HG03439 (cell line): ENCODE data around the gene FMNL3.
A peak's percentile ranks its signal among the peaks of the same experiment; 100 is the strongest.
"Not testable (repeated sequence)": the region's sequence is repeated elsewhere in the genome, so short reads cannot be mapped to it uniquely, and the experiment has no call there.

ENCODE experiments used
- ATAC-seq: cut with Tn5 transposase; IDR thresholded peaks from one replicate; pipeline ENCODE4 v1.9.1; 2021; ENCODE audit warnings: mild to moderate bottlenecking, moderate library complexity; ENCODE audit not compliant: unreplicated experiment

The FMNL3 gene

DNA sequence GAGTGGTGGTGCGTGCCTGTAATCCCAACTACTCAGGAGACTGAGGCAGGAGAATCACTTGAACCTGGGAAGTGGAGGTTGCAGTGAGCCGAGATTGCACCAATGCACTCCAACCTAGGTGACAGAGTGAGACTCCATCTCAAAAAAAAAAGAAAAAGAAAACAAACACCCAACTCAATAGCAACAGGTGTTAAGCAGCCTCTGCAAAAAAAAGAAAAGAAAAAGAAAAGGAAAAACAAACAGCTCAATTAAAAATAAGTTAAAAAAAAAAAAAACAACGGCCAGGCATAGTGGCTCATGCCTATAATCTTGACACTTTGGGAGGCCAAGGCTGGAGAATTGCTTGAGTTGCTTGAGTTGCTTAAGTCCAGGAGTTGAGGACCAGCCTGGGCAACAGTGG, 10.6 kb upstream of the FMNL3 start:
- not testable (repeated sequence) for ATAC-seq

DNA sequence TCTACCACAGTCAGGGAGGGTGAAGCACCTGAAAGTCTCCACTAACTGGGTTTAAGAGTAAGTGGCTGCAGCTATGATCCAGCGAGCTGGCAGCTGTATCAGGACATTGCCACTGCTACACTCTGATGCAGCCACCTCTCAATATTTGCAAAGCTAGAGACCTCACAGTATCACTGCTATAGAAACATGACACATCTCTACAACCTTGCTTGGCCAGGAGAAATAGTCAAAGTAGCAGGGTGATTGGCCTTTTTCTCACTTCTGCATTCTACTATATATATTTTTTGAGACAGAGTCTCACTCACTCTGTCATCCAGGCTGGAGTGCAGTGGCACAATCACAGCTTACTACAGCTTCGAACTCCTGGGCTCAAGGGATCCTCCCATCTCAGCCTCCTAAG, 9.3 kb upstream of the FMNL3 start:
- peak; percentile 72 for ATAC-seq

DNA sequence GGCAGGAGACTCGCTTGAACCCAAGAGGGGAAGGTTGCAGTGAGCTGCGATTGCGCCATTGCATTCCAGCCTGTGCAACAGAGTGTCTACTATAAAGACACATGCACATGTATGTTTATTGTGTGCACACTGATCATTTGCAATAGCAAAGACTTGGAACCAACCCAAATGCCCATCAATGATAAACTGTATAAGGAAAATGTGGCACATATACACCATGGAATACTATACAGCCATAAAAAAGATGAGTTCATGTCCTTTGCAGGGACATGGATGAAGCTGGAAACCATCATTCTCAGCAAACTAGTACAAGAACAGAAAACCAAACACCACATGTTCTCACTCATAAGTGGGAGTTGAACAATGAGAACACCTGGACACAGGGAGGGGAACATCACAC, 6.7 kb upstream of the FMNL3 start:
- not testable (repeated sequence) for ATAC-seq

DNA sequence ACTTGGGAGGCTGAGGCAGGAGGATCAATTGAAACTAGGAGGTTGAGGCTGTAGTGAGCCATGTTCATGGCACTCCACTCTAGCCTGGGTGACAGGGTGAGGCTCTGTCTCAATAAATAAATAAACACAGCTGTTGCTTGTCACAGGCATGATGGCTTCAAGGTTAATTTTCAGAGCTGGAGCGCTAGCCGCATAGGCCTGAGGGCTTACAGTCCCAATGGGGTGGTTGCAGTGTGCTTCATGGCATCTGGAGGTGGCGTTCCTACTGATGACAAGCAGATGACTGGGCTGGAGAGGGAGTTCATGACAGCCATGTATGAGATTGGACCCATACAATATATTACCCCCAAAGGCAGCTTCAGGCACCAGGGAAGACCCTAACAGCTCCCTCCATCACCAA, 1.6 kb upstream of the FMNL3 start:
- no peak for ATAC-seq

DNA sequence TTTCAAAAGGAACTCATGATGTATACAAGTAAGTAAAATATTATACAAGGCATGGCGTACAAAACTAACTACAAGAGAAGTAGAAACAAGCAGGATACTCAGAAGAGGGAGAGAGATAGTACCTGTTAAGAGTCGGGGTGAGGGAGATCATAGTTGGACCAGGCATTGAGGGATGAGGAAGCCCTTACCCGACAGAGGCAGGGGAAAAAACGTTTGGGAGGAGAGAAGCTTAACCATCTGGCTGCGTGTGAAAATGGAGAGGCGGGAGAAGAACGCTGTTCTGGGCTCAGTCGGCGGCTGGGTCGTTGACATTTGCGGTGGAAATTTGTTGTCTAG, 575 bp upstream of the FMNL3 start:
- no peak for ATAC-seq

DNA sequence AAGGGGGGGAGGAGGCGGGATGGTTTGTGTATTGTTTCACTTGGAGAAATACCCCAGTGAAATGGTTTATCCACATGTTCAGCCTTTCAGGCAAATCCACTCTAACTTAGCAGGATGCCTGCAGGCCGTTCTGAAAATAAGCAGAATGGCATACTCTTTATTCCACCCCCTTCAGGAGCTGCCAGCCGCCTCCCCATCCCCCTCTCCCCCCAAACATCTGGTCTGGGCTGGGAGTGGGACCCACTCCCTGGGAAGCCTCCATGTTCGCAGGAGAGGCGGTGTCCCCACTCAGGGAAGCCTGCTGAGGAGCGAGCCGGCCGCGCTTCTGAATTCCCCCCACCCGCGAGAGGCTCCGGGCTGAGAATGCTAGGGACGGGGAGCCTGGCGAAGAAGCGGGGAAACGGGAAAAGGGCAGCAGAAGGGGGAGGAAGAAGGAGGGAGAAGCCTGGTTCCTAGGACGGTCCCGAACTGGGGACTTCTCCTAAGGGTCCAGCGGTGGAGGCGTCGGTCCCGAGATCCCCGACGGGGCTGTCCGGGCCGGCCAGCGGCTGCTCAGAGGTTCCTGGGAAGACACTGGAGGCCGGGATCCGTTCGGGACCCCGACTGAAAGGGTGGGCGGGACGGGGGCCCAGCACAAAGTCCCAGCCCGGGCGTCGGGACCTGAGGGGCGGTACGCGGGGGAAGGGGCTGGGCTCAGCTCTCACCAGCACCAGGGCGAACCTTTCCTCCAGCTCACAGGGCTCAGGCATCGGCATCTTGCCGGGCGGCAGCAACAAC, 666 bp downstream of the FMNL3 start:
- peak; percentile 3 for ATAC-seq

DNA sequence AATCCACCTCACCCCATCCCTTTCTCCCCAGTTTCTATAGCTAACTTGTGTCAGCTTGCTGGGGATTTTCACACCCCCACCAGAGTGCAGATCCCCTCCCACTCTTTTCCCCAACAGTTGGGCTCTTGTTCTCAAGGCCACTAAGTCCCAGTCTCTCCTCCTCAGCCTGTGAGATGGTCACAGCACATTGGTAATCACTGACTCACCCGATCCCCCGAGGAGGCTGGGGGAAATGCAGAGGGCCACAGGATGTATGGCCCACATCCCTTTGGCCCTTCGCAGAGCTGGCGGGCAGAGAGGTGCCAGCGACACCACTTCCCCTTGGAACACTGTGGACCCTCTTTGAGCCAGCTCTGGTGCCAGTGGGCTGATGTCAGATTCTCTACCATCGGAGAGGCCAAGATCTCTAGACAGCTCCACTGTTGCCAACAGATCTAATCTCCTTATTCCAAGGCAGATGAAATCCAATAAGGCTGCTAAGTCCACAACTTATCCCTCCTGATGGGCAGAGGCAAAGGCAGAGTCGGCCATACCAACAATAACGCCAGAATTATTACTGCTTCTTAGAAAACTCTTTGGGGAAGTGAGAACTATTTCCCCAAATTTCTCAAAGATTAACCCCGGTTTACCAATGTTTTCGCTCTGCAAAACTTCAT, 1.6 kb downstream of the FMNL3 start:
- no peak for ATAC-seq

DNA sequence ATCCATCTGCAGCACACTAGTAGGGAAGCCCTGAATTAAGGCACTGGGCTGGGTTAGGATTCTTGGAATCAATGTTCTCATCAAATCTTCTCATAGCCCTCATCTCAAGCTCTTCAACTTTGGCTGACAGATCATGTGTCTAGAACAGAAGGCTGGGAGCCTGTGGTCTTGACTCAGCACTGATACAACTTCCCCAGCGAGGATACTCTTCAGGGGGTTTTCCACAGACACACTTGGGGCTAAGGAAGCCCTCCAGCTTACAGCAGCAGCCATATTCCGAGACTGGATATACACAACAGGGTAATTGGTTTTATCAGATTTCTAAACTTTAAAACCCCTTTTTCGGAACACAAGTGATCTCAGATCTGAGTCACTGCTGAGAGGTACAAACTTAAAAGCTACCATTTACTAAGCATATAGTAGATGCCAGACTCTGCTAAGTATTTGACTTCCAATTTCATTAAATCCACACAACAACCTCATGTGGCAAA, 3.5 kb downstream of the FMNL3 start:
- ATAC-seq: no peak

DNA sequence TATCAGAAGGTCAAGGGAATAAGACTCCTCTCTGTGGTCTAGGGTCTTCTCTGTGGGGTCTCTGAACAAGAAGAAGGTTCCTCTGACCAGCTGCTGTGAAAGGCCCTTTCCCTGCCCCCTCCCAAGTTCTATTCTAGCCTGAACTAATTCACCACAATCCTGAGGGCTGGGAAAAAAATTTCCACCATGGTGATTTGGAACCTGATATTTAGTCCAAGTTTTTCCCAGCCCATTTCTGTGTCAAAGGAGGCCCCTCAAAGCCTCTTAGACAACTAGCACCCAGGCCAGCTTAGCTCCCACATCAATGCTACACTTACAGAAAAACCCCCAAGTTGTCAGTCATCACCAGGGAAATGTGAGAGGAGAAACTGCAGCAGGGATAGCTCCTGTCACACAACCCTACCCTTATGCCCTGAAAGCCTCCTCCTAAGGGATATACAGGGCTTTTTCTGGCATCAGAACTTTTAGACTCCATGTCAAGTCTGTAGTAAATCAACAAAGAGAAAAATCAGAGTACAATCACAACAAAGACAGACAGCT, 4.5 kb downstream of the FMNL3 start:
- no peak for ATAC-seq

DNA sequence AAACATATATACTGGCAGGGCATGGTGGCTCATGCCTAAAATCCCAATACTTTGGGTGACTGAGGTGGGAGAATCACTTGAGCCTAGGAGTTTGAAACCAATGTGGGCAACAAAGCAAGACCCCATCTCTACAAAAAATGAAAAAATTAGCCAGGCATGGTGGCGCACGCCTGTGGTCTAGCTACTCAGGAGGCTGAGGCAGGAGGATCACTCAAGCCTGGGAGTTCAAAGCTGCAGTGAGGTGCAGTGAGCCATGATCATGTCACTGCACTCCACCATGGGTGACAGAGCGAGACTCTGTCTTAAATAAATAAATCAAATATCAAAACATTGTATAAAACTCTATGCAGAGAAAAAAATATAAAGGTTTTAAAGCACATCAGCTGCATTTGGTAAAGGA, 5.2 kb downstream of the FMNL3 start:
- no peak for ATAC-seq

DNA sequence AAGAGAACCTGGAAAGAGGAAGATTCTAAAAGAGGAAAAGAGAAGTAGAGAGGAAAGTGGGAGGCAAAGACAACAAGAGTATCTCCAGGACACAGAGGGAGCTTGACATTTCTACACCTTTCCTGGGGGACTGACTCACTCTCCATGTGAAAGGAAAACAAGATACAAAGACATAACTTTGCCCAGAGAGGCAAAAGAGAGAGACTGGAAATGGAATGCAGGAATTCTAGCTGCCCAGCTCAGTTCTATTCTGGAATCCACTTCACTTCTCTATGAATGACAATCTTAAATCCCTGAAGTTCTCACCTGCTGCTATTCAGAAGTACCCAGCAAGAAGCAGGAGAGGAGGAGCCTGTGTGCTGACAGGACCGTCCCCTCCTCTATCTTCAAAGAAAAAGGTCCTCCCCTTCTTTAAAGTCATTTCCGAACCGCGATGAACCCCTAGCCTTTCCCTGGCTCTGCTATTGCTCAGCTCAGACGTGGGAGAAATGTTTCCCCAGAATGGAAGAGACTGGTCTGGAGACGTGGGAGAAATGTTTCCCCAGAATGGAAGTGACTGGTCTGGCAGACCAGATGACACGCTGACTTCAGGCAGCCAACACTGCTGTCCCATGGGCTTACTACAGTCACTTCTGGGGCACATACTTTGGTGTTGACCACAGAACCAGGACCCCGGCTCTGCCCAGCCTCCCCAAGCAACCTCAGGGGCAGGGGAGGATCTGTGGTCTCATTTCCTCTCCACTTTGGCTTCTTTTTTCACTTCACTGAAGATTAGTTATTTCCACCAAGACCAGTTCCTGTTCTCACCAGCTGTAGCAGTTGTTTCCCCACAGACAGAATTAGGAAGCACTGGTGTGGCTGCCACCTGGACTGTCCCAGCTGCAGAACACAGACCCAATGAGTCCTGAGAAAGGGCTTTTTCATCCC, 8.3 kb downstream of the FMNL3 start:
- ATAC-seq: peak; percentile 62

DNA sequence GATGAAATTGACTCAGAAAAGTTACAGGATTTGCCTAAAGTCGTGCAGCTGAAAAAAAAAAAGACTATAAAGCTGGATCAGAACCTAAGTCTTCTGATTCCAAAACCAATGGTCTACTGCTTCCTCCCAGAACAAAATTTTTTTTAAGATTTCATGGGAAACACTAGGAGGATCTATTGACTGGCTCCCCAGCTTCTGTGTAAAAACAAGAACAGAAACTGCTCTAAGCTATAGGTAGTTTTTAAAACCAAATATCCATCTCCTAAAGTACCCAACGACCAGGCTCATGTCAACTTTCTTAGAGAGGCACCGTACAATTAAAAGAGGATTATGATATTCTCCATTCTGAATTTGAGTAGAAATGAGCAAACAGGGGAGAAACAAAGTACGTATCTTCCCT, 9.4 kb downstream of the FMNL3 start:
- no peak for ATAC-seq

DNA sequence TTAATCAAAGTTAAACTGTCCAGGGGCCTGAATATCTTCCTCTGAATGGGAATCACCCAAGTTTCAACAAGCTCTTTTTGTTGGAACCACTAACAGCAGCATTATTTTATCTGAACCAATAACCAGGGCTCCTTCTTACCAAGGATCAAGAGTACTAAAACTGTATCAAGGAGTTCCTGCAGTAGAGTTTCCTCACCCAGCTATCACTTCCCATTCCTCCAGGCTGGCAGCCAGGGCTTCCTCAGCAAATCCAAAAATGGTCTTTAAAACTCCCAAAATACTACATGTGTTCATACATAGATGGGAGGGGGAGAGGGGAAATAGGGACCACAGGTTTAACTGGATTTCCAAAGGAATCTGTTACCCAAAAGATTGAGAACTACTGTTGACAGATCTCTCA, 10.5 kb downstream of the FMNL3 start:
- ATAC-seq: no peak

DNA sequence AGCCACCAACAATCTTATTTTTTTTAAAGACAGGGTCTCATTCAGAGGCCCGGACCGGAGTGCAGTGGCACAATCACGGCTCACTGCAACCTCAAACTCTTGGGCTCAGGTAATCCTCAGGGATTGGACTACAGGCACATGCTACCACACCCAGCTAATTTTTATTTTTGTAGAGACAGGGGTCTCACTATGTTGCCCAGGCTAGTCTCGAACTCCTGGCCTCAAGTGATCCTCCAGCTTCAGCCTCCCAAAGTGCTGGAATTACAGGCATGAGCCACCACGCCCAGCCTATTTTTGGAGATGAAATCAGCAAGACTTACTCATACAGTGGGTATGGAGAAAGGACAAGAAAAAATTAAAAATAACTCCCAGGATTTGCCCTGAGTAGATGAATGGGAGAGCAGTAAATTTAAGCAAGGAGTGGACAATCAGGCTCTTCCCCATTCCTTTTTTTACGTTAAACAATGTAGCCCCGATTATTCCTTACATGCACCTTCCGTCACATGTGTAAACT, 13.2 kb downstream of the FMNL3 start:
- no peak for ATAC-seq

DNA sequence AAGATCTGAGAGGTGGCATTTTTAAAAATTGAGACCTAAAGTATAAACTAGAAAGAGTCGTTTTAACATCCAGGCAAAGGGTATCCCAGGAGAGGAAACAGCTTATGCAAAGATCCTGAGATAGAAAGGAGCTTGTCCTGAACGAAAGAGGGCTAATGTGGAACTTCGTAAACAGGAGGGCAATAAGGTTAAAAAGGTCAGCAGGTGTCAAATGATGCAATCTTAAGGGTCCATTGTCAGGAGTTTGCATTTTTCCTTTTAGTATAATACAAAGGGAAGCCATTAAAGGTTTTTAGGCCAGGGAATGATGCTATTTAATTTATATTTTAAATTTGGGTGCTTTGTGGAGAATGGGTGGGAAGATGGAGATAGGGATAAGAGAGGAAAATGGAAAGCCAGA, 14.4 kb downstream of the FMNL3 start:
- ATAC-seq: no peak

DNA sequence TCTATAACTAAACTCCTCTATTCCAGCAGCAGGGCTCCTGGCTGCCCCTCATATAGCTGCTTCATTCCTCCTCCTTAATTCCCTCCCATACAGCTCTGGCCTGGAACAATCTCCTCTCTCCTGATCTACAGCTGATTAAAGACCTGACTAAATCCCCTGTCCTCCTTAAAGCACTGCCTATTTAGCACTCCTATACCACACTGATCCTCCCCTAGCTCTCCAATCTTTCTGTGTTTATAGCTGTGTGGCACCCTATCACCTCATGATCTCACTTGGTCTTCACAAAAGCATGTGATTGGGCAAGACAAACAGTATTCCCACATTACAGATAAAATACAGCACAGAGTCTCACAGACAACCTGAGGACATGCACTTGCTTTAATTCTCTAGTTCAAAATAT, 17.4 kb downstream of the FMNL3 start:
- no peak for ATAC-seq

DNA sequence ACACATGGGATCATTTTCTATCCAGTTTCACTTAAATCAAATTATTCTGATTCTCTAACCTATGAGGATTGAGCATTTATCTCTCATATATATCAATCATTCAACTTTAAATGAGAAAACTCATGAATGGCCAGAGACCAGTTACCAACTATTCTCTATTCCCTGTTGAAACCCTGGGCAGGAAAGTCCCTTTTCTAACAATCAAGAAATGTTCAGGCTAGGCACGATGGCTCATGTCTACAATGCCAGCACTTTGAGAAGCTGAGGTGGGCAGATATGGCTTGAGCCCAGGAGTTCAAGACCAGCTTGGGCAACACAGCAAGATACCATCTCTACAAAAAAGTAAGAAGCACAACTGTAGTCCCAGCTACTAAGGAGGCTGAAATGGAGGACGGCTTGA, 18.0 kb downstream of the FMNL3 start:
- ATAC-seq: no peak

DNA sequence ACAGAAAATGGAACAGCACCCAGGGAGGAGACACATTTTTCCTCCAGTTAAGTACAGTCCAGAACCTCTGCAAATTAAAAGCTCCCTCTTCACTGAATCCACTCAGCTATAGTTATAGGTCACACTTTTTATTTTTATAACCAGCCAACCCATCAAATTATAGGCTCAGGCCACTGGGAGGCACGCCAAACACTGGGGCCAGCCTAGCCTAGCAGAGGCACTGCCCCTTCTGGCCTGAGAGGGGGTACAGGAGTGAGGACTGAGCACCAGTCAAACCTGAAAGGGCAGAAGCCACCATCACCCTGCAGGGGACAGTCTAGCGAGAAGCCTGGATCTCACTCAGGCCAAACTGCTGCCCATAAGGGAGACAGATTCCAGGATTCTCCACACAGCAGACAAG, 19.3 kb downstream of the FMNL3 start:
- no peak for ATAC-seq

DNA sequence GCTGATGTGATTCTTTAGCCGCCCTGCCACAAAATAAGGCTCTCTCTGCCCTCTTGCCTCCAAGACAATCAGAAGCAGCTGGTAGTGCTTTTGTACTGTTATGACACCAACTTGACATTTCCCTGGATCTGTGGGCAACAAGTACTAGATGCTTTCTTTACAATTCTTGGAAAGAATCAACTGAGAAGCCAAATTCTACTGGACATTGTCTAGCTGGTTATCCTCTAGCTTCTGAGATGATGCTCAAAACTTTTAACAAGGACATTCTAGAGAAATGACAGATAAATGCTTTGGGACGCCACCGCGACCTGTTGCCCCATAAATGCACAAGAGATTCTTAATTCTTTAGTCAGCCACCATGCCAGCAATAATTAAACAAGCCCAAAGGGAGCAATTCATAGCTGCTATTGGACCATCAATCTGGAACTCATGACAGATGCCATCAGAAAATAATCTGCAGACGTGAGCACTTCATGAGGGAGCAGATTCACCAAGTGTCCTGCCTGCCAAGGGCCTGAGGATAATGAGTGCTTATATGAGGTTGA, 22.8 kb downstream of the FMNL3 start:
- no peak for ATAC-seq

DNA sequence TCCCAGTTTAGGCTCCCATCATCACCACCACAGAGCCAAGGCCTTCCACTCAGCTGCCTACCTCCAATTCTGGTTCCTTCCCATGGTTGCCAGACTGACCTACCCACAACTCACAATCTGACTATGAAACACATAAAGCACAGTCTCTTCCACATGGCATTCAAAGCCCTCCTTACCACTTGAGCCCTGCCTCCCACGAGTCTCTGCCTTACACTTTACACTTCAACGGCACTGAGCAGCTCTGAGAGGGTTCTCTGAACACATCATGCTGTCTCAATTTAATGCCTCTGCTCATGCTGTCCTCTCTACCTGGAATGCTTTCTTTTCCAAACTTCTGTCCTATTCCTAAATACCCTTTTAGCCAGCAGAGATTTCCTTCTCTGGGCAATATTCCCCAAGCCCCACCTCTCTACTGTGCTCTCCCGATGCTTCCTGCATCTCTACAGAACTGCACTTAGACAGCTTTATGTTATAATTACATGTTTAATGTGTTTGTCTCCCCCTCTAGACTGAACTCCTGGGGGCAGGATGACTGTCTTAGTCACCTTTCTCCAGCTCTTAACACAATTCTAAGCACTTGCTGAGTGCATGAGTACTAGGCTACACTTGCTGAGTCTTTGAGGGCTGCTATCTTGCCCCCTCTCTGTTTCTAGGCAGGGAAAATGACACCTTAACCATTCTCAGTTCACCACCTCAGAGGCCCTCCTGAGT, 23.5 kb downstream of the FMNL3 start:
- ATAC-seq: no peak
